Spleen (tissue), 11 donors: Measurements from ENCODE around the gene SULT1C4. TPM values are rescaled to one million over a fixed set of nuclear protein-coding genes. Genes with fewer than 3 reads are reported as not detected.

Experiments
- DNase-seq: peaks from one replicate; pipeline ENCODE4 v3.0.0-alpha.2; 2020
- H3K27ac ChIP-seq, 8 donors: fragments of 200-600 bp; sonication (generic) in 7 of 8; 1 replicate in 4 of 8; 2 replicates in 4 of 8; pipeline versions ENCODE4 v1.5.0 to v1.8.0; 2016 to 2021; ENCODE audit warnings: inconsistent platforms in 4 of 8, mild to moderate bottlenecking in 4 of 8, moderate library complexity in 1 of 8
- H3K27me3 ChIP-seq, 7 donors: fragments of 200-600 bp; sonication (generic) in 6 of 7; replicated peaks in 1 of 7; 1 replicate in 4 of 7; 2 replicates in 3 of 7; pipeline versions ENCODE4 v1.5.0 to v1.8.0; 2016 to 2021; ENCODE audit warnings: inconsistent platforms in 3 of 7, mild to moderate bottlenecking in 1 of 7
- H3K36me3 ChIP-seq, 6 donors: fragments of 200-600 bp; sonication (generic) in 5 of 6; 1 replicate in 4 of 6; 2 replicates in 2 of 6; pipeline versions ENCODE4 v1.5.0 to v1.8.0; 2016 to 2021; ENCODE audit warnings: inconsistent platforms in 2 of 6
- H3K4me1 ChIP-seq, 6 donors: fragments of 200-600 bp; sonication (generic) in 5 of 6; 1 replicate in 3 of 6; 2 replicates in 3 of 6; pipeline versions ENCODE4 v1.5.0 to v1.8.0; 2016 to 2021; ENCODE audit warnings: inconsistent platforms in 3 of 6
- H3K4me3 ChIP-seq, 8 donors: fragments of 200-600 bp; sonication (generic) in 7 of 8; 1 replicate in 4 of 8; 2 replicates in 4 of 8; pipeline versions ENCODE4 v1.5.0 to v1.8.0; 2016 to 2021; ENCODE audit warnings: inconsistent platforms in 4 of 8, mild to moderate bottlenecking in 4 of 8, moderate library complexity in 2 of 8
- H3K9me3 ChIP-seq, 8 donors: fragments of 200-600 bp; sonication (generic) in 7 of 8; 1 replicate in 4 of 8; 2 replicates in 4 of 8; pipeline versions ENCODE4 v1.5.0 to v1.8.0; 2016 to 2021; ENCODE audit warnings: inconsistent platforms in 4 of 8
- CTCF ChIP-seq, 11 experiments: fragments of 200-600 bp in 7 of 11; fragments of 450-650 bp in 4 of 11; sonication (generic) in 4 of 11; IDR thresholded peaks in 8 of 11; conservative IDR thresholded peaks in 3 of 11; 1 replicate in 7 of 11; 2 replicates in 4 of 11; pipeline versions ENCODE4 v1.4.0 to v1.8.0; 2016 to 2021; ENCODE audit warnings: antibody characterized with exemption in 11 of 11, inconsistent platforms in 4 of 11, mild to moderate bottlenecking in 1 of 11
- POLR2A ChIP-seq, 3 donors: fragments of 450-650 bp; IDR thresholded peaks; one replicate each; pipeline ENCODE4 v1.5.1; 2017; ENCODE audit warnings: antibody characterized with exemption in 3 of 3, mild to moderate bottlenecking in 1 of 3
- POLR2AphosphoS5 ChIP-seq, 3 donors: sonication (generic); formaldehyde crosslinking; IDR thresholded peaks; one replicate each; pipeline ENCODE4 v1.5.1; 2017; ENCODE audit warnings: antibody characterized with exemption in 3 of 3
- WGBS, 5 donors: extraction: QIAGEN DNeasy Blood & Tissue Kit in 3 of 5; methylation state at CpG; one replicate each; pipeline versions ENCODE4 v1.1.5 to v1.1.7; 2013 to 2018; 5-methylcytosine and 5-hydroxymethylcytosine counted together
- intact Hi-C: fragments of 100-400 bp; cut with DNase I; formaldehyde crosslinking; loops from one replicate; pipeline ENCODE4 v1.15.0; 2023; ENCODE audit warnings: low total_unique reads
- polyA plus RNA-seq, 3 donors: library from polyadenylated mRNA; stranded (reverse); fragments of 200-250 nt; gene quantifications; one replicate each; pipeline ENCODE4 v1.2.1, GENCODE V29; 2013
- total RNA-seq, 7 donors: library from RNA; depleted of rRNA in 3 of 7; stranded (reverse); fragments of >200 nt in 3 of 7; fragmentation: NEBNext Ultra II Directional in 4 of 7; extraction: Animal tissue kit (Norgen Biotek cat#: 25700) in 4 of 7; gene quantifications; one replicate each; pipeline versions ENCODE4 v1.1.0 to v1.2.1, GENCODE V29; 2016 to 2021
- donor health status: healthy with polysubstance abuse.
- donor health status: DM: no; HTN: no; CAD: no; lungs with moderate emphysema.
- donor health status: DM: no; HTN: no; CAD: no.
- donor health status: Bipolar disorder and iron deficiency.
- donor health status: healthy.
- donor health status: DM: no; HTN: no; CAD: no.
- donor health status: DM: yes; HTN: yes; CAD: no.

Gene SULT1C4
- total and polyA plus RNA-seq, 10 donors = 0.09 to 4.5 (median 0.56) TPM

- Histone ChIP-seq H3K4me3 (no peak overlapping the region), H3K27ac (no peak overlapping the region), H3K36me3 (no peaks in the 10 kb centered on the region), H3K27me3 (no peaks in the 10 kb centered on the region), H3K4me1 (no peaks in the 10 kb centered on the region), H3K9me3 (peaks cover 0 to 13% (median 0%) of the 10 kb centered on the region in 8 donors)
- TF ChIP-seq POLR2A (IDR thresholded peaks at IDR 0.05) = no peak
- TF ChIP-seq POLR2AphosphoS5 (IDR thresholded peaks at IDR 0.05) = no peak
- TF ChIP-seq CTCF (IDR thresholded peaks at IDR 0.05 in 8 of 11, conservative IDR thresholded peaks at IDR 0.05 in 3 of 11) = no peak
- WGBS, 5 donors = 79 to 96% (median 86%) methylated on average over 3 of the region's 3 CpGs
- intact Hi-C loops = no loop called here
- no peak for DNase-seq
Observed at GRCh38 chr2:108365656-108366055, 12.1 kb upstream of the SULT1C4 start.

- Histone ChIP-seq H3K4me1 (no peaks in the 10 kb centered on the region), H3K27me3 (no peaks in the 10 kb centered on the region), H3K4me3 (no peak overlapping the region), H3K9me3 (peaks cover 0 to 13% (median 0%) of the 10 kb centered on the region in 8 donors), H3K27ac (no peak overlapping the region), H3K36me3 (no peaks in the 10 kb centered on the region)
- DNase-seq = no peak
- intact Hi-C loops = no loop called here
- TF ChIP-seq POLR2A (IDR thresholded peaks at IDR 0.05) (no peak), CTCF (IDR thresholded peaks at IDR 0.05 in 8 of 11, conservative IDR thresholded peaks at IDR 0.05 in 3 of 11) (no peak), POLR2AphosphoS5 (IDR thresholded peaks at IDR 0.05) (no peak)
- 84 to 96% (median 88%) methylated on average over 1 of the region's 1 CpG for WGBS, 5 donors
Observed at GRCh38 chr2:108367014-108367413, 10.7 kb upstream of the SULT1C4 start.

GRCh38 chr2:108367561-108368175, 10.1 kb upstream of the SULT1C4 start:
- Histone ChIP-seq H3K9me3 (peaks cover 0 to 13% (median 0%) of the 10 kb centered on the region in 8 donors), H3K4me1 (no peaks in the 10 kb centered on the region), H3K27me3 (no peaks in the 10 kb centered on the region), H3K4me3 (no peak overlapping the region), H3K36me3 (no peaks in the 10 kb centered on the region), H3K27ac (no peak overlapping the region)
- 53 to 79% (median 71%) methylated on average over 2 of the region's 2 CpGs for WGBS, 5 donors
- intact Hi-C loops = no loop called here
- TF ChIP-seq POLR2A (IDR thresholded peaks at IDR 0.05) = no peak
- no peak for TF ChIP-seq CTCF (IDR thresholded peaks at IDR 0.05 in 8 of 11, conservative IDR thresholded peaks at IDR 0.05 in 3 of 11)
- DNase-seq = no peak

- intact Hi-C loops = no loop called here
- H3K27me3 ChIP-seq = no peaks in the 10 kb centered on the region
- no peak for TF ChIP-seq POLR2AphosphoS5 (IDR thresholded peaks at IDR 0.05)
- TF ChIP-seq CTCF (IDR thresholded peaks at IDR 0.05 in 8 of 11, conservative IDR thresholded peaks at IDR 0.05 in 3 of 11) = no peak
- TF ChIP-seq POLR2A (IDR thresholded peaks at IDR 0.05) = no peak
- no peak overlapping the region for H3K4me3 ChIP-seq
- peaks cover 0 to 13% (median 0%) of the 10 kb centered on the region in 8 donors for H3K9me3 ChIP-seq
- no peaks in the 10 kb centered on the region for H3K4me1 ChIP-seq
- no peak overlapping the region for H3K27ac ChIP-seq
- no peak for DNase-seq
- H3K36me3 ChIP-seq = no peaks in the 10 kb centered on the region
- 85 to 93% (median 93%) methylated on average over 2 of the region's 2 CpGs for WGBS, 5 donors
Observed at GRCh38 chr2:108369153-108369552, 8.6 kb upstream of the SULT1C4 start.
